Stomach (tissue), 9 donors: ENCODE measurements around the gene AKNA. TPM values are rescaled to one million over a fixed set of nuclear protein-coding genes. Genes with fewer than 3 reads are reported as not detected.

Source experiments
- DNase-seq, 2 donors: peaks; one replicate each; pipeline versions ENCODE4 v3.0.0 to v3.0.0-alpha.2; 2013 to 2019
- H3K27ac ChIP-seq, 5 donors: fragments of 200-600 bp in 4 of 5; sonication (generic) in 4 of 5; one replicate each; pipeline ENCODE4 v1.5.1; 2013 to 2019; ENCODE audit warnings: mild to moderate bottlenecking in 1 of 5, moderate library complexity in 1 of 5
- H3K27me3 ChIP-seq, 3 donors: fragments of 200-600 bp; sonication (generic); one replicate each; pipeline ENCODE4 v1.5.1; 2017 to 2019; ENCODE audit warnings: mixed run types in 1 of 3
- H3K36me3 ChIP-seq, 4 donors: fragments of 200-600 bp; sonication (generic); 1 replicate in 3 of 4; 2 replicates in 1 of 4; pipeline ENCODE4 v1.5.1; 2016 to 2019
- H3K4me1 ChIP-seq, 4 donors: fragments of 200-600 bp; sonication (generic); one replicate each; pipeline ENCODE4 v1.5.1; 2016 to 2019
- H3K4me3 ChIP-seq, 4 donors: fragments of 200-600 bp; sonication (generic) in 3 of 4; one replicate each; pipeline ENCODE4 v1.5.1; 2016 to 2019; ENCODE audit warnings: mild to moderate bottlenecking in 1 of 4
- H3K9me3 ChIP-seq, 4 donors: fragments of 200-600 bp; sonication (generic); one replicate each; pipeline ENCODE4 v1.5.1; 2016 to 2019
- CTCF ChIP-seq, 7 experiments: fragments of 450-650 bp in 4 of 7; fragments of 200-600 bp in 3 of 7; sonication (generic) in 3 of 7; IDR thresholded peaks; one replicate each; pipeline ENCODE4 v1.5.1; 2016 to 2019; ENCODE audit warnings: antibody characterized with exemption in 7 of 7, control low read depth in 2 of 7, mild to moderate bottlenecking in 1 of 7
- EP300 ChIP-seq: sonication (generic); formaldehyde crosslinking; IDR thresholded peaks from one replicate; pipeline ENCODE4 v1.6.1; 2017; ENCODE audit warnings: antibody characterized with exemption
- POLR2A ChIP-seq, 4 donors: fragments of 450-650 bp; IDR thresholded peaks; one replicate each; pipeline ENCODE4 v1.6.1; 2016; ENCODE audit warnings: antibody characterized with exemption in 4 of 4, control low read depth in 2 of 4, mild to moderate bottlenecking in 1 of 4, moderate library complexity in 1 of 4
- POLR2AphosphoS5 ChIP-seq, 3 donors: sonication (generic); formaldehyde crosslinking; IDR thresholded peaks; one replicate each; pipeline ENCODE4 v1.6.1; 2016; ENCODE audit warnings: antibody characterized with exemption in 3 of 3
- WGBS, 5 donors: extraction: QIAGEN DNeasy Blood & Tissue Kit in 3 of 5; methylation state at CpG; one replicate each; pipeline versions ENCODE4 v1.1.5 to v1.1.7; 2013 to 2018; 5-methylcytosine and 5-hydroxymethylcytosine counted together
- intact Hi-C: fragments of 100-400 bp; cut with DNase I; formaldehyde crosslinking; loops from one replicate; pipeline ENCODE4 v1.15.1; 2023; ENCODE audit warnings: low total_unique reads
- polyA plus RNA-seq, 3 donors: library from polyadenylated mRNA; stranded (reverse); fragments of 200-250 nt; gene quantifications; one replicate each; pipeline ENCODE4 v1.2.3, GENCODE V29; 2013
- total RNA-seq, 5 donors: library from RNA; depleted of rRNA; stranded (reverse); fragments of >200 nt; gene quantifications; one replicate each; pipeline versions ENCODE4 v1.1.0 to v1.2.3, GENCODE V29; 2014 to 2016
- donor health status: healthy with polysubstance abuse.
- donor health status: Bipolar disorder and iron deficiency.
- donor health status: healthy.

Gene AKNA
- total and polyA plus RNA-seq, 8 donors = 12.2 to 85.8 (median 16.6) TPM

- WGBS, 5 donors = 16 to 18% (median 18%) methylated on average over 12 of the region's 12 CpGs
- intact Hi-C loops = loop anchor here (5.0 kb wide), 1 partner anchor 139 kb away; no protein-coding TSS in a partner anchor
These were observed 96.7 kb downstream of the AKNA start for GRCh38 chr9:114291064-114291474.

GRCh38 chr9:114290561-114290986, 97.2 kb downstream of the AKNA start:
- 59 to 66% (median 64%) methylated on average over 7 of the region's 7 CpGs for WGBS, 5 donors
- no peak overlapping the region for H3K4me3 ChIP-seq
- intact Hi-C loops = loop anchor here (5.0 kb wide), 1 partner anchor 138 kb away; no protein-coding TSS in a partner anchor
- DNase-seq = no peak
- peaks cover 0 to 13% (median 6%) of the 10 kb centered on the region in 4 donors for H3K9me3 ChIP-seq
- no peak for TF ChIP-seq POLR2A (IDR thresholded peaks at IDR 0.05)
- TF ChIP-seq POLR2AphosphoS5 (IDR thresholded peaks at IDR 0.05) = no peak
- no peak for TF ChIP-seq EP300
- TF ChIP-seq CTCF (IDR thresholded peaks at IDR 0.05) = no peak
- H3K27me3 ChIP-seq = no peaks in the 10 kb centered on the region
- no peak overlapping the region for H3K27ac ChIP-seq
- H3K4me1 ChIP-seq = peaks cover 0 to 9% (median 0%) of the 10 kb centered on the region in 4 donors
- H3K36me3 ChIP-seq = peaks cover 0 to 23% (median 21%) of the 10 kb centered on the region in 4 donors

More at GRCh38 chr9:114291064-114291474, 96.7 kb downstream of the AKNA start:
- Histone ChIP-seq H3K36me3 (peaks cover 0 to 28% (median 22%) of the 10 kb centered on the region in 4 donors), H3K27me3 (no peaks in the 10 kb centered on the region), H3K27ac (no peak overlapping the region), H3K9me3 (peaks cover 0 to 16% (median 7%) of the 10 kb centered on the region in 4 donors), H3K4me3 (no peak overlapping the region), H3K4me1 (peaks cover 0 to 9% (median 0%) of the 10 kb centered on the region in 4 donors)
- TF ChIP-seq CTCF (IDR thresholded peaks at IDR 0.05) (peak in 6 of 7 experiments; percentile 62 to 98 (median 95)), POLR2AphosphoS5 (IDR thresholded peaks at IDR 0.05) (no peak)
- peak; percentile 81 to 87 for DNase-seq

- no peak overlapping the region for H3K27ac ChIP-seq
- H3K27me3 ChIP-seq = no peaks in the 10 kb centered on the region
- DNase-seq = no peak
- H3K36me3 ChIP-seq = peaks cover 0 to 17% (median 15%) of the 10 kb centered on the region in 4 donors
- H3K4me1 ChIP-seq = peaks cover 0 to 9% (median 0%) of the 10 kb centered on the region in 4 donors
- WGBS, 5 donors = 77 to 90% (median 82%) methylated on average over 9 to 13 of the region's 13 CpGs
- intact Hi-C loops = loop anchor here (5.0 kb wide), 2 partner anchors 138 to 203 kb away; no protein-coding TSS in a partner anchor
- H3K4me3 ChIP-seq = no peak overlapping the region
- TF ChIP-seq EP300 = no peak
- TF ChIP-seq CTCF (IDR thresholded peaks at IDR 0.05) = no peak
- TF ChIP-seq POLR2AphosphoS5 (IDR thresholded peaks at IDR 0.05) = no peak
- no peak for TF ChIP-seq POLR2A (IDR thresholded peaks at IDR 0.05)
- H3K9me3 ChIP-seq = peaks cover 0 to 8% (median 2%) of the 10 kb centered on the region in 4 donors
These were observed 98.0 kb downstream of the AKNA start for GRCh38 chr9:114289571-114290481.

GRCh38 chr9:114289106-114289505, 98.7 kb downstream of the AKNA start:
- H3K36me3 ChIP-seq = peaks cover 0 to 10% (median 8%) of the 10 kb centered on the region in 4 donors
- H3K27ac ChIP-seq = no peak overlapping the region
- no peak for DNase-seq
- no peak overlapping the region for H3K4me3 ChIP-seq
- TF ChIP-seq CTCF (IDR thresholded peaks at IDR 0.05) = no peak
- TF ChIP-seq EP300 = no peak
- peaks cover 0 to 9% (median 0%) of the 10 kb centered on the region in 4 donors for H3K4me1 ChIP-seq
- H3K27me3 ChIP-seq = no peaks in the 10 kb centered on the region
- WGBS, 5 donors = 88 to 95% (median 91%) methylated on average over 10 to 13 of the region's 13 CpGs
- intact Hi-C loops = loop anchor here (5.0 kb wide), 1 partner anchor 202 kb away; no protein-coding TSS in a partner anchor
- peaks cover 0 to under 1% (median 0%) of the 10 kb centered on the region in 4 donors for H3K9me3 ChIP-seq
